Measurements from ENCODE around the gene GGN.

GGN gene

GRCh38 chr19:38425810-38426466 lies 38.1 kb upstream of the GGN start, which contains the start of gene RASGRP4:
Gene RASGRP4, minus strand, starts transcription at chr19:38426219. Its CDS starts 128 bp downstream, at chr19:38426091.
- Histone ChIP-seq H3K27me3 (no peaks in the 10 kb centered on the region), H3K4me2 (peak within 1 kb of the TSS; percentile 93), H3K9me3 (no peaks in the 10 kb centered on the region), H3K4me1 (peaks cover 53% of the 10 kb centered on the region), H4K20me1 (no peaks in the 10 kb centered on the region), H3K27ac (peak within 1 kb of the TSS; percentile 36; the same call in 1 of the 2 replicates), H3K4me3 (peak within 1 kb of the TSS; percentile 42), H3K9ac (peak within 1 kb of the TSS; percentile 47; the same call in 1 of the 2 replicates), H3K36me3 (no peaks in the 10 kb centered on the region)
- no peak for TF ChIP-seq Cebpa-rat (IDR thresholded peaks at IDR 0.05)

- peak overlapping the region; percentile 93 for H3K4me2 ChIP-seq
- H3K9ac ChIP-seq = peak overlapping the region; percentile 47; the same call in 1 of the 2 replicates
- peaks cover 53% of the 10 kb centered on the region for H3K4me1 ChIP-seq
These were observed 37.5 kb upstream of the GGN start for GRCh38 chr19:38425222-38425809.

GRCh38 chr19:38424272-38424671 lies 36.4 kb upstream of the GGN start:
- H3K4me2 ChIP-seq = no peak overlapping the region
- H3K27me3 ChIP-seq = no peaks in the 10 kb centered on the region
- TF ChIP-seq Cebpa-rat (IDR thresholded peaks at IDR 0.05) = no peak
- no peak overlapping the region for H3K4me3 ChIP-seq
- peaks cover 47% of the 10 kb centered on the region for H3K4me1 ChIP-seq
- H3K9me3 ChIP-seq = no peaks in the 10 kb centered on the region
- no peaks in the 10 kb centered on the region for H4K20me1 ChIP-seq
- H3K9ac ChIP-seq = no peak overlapping the region
- no peak overlapping the region for H3K27ac ChIP-seq
- H3K36me3 ChIP-seq = no peaks in the 10 kb centered on the region

More at GRCh38 chr19:38425222-38425809, 37.5 kb upstream of the GGN start:
- TF ChIP-seq Cebpa-rat (IDR thresholded peaks at IDR 0.05) = no peak
- Histone ChIP-seq H3K4me3 (peak overlapping the region; percentile 42), H3K36me3 (no peaks in the 10 kb centered on the region), H4K20me1 (no peaks in the 10 kb centered on the region), H3K27ac (peak overlapping the region; percentile 36; the same call in 1 of the 2 replicates), H3K27me3 (no peaks in the 10 kb centered on the region), H3K9me3 (no peaks in the 10 kb centered on the region)

GRCh38 chr19:38422438-38422837 lies 34.6 kb upstream of the GGN start:
- no peak overlapping the region for H3K9ac ChIP-seq
- no peaks in the 10 kb centered on the region for H3K27me3 ChIP-seq
- no peak overlapping the region for H3K4me2 ChIP-seq

GRCh38 chr19:38421856-38422255 lies 34.0 kb upstream of the GGN start:
- H3K4me1 ChIP-seq = peaks cover 52% of the 10 kb centered on the region
- H3K4me2 ChIP-seq = no peak overlapping the region
- no peak overlapping the region for H3K9ac ChIP-seq
- no peak for TF ChIP-seq Cebpa-rat (IDR thresholded peaks at IDR 0.05)
- H3K36me3 ChIP-seq = no peaks in the 10 kb centered on the region
- no peak overlapping the region for H3K4me3 ChIP-seq
- no peaks in the 10 kb centered on the region for H3K9me3 ChIP-seq
- H3K27ac ChIP-seq = no peak overlapping the region
- H4K20me1 ChIP-seq = no peaks in the 10 kb centered on the region
- H3K27me3 ChIP-seq = no peaks in the 10 kb centered on the region

More at GRCh38 chr19:38422438-38422837, 34.6 kb upstream of the GGN start:
- Histone ChIP-seq H3K4me3 (no peak overlapping the region), H3K4me1 (peaks cover 52% of the 10 kb centered on the region), H3K36me3 (no peaks in the 10 kb centered on the region), H4K20me1 (no peaks in the 10 kb centered on the region), H3K9me3 (no peaks in the 10 kb centered on the region), H3K27ac (no peak overlapping the region)
- TF ChIP-seq Cebpa-rat (IDR thresholded peaks at IDR 0.05) = no peak

GRCh38 chr19:38420935-38421334 lies 33.1 kb upstream of the GGN start:
- H4K20me1 ChIP-seq = no peaks in the 10 kb centered on the region
- peaks cover 43% of the 10 kb centered on the region for H3K4me1 ChIP-seq
- H3K4me2 ChIP-seq = no peak overlapping the region
- H3K4me3 ChIP-seq = no peak overlapping the region
- H3K9me3 ChIP-seq = no peaks in the 10 kb centered on the region
- H3K27me3 ChIP-seq = no peaks in the 10 kb centered on the region
- no peak overlapping the region for H3K9ac ChIP-seq
- H3K36me3 ChIP-seq = no peaks in the 10 kb centered on the region
- H3K27ac ChIP-seq = no peak overlapping the region
- no peak for TF ChIP-seq Cebpa-rat (IDR thresholded peaks at IDR 0.05)

GRCh38 chr19:38417544-38418506 lies 30.0 kb upstream of the GGN start:
- H3K4me3 ChIP-seq = peak overlapping the region; percentile 60
- H3K27ac ChIP-seq = peak overlapping the region; percentile 38; the same call in 1 of the 2 replicates
- peaks cover 24% of the 10 kb centered on the region for H3K4me1 ChIP-seq
- no peaks in the 10 kb centered on the region for H4K20me1 ChIP-seq
- H3K36me3 ChIP-seq = no peaks in the 10 kb centered on the region
- peak overlapping the region; percentile 35; the same call in 1 of the 2 replicates for H3K9ac ChIP-seq
- peak overlapping the region; percentile 94 for H3K4me2 ChIP-seq
- no peaks in the 10 kb centered on the region for H3K27me3 ChIP-seq
- H3K9me3 ChIP-seq = no peaks in the 10 kb centered on the region
- no peak for TF ChIP-seq Cebpa-rat (IDR thresholded peaks at IDR 0.05)

GRCh38 chr19:38417146-38417543 lies 29.3 kb upstream of the GGN start:
- Histone ChIP-seq H3K4me3 (peak overlapping the region; percentile 60; the same call in 1 of the 2 replicates), H3K9me3 (no peaks in the 10 kb centered on the region), H3K9ac (no peak overlapping the region), H4K20me1 (no peaks in the 10 kb centered on the region), H3K36me3 (no peaks in the 10 kb centered on the region), H3K4me2 (peak overlapping the region; percentile 94), H3K4me1 (peaks cover 19% of the 10 kb centered on the region), H3K27ac (no peak overlapping the region), H3K27me3 (no peaks in the 10 kb centered on the region)
- no peak for TF ChIP-seq Cebpa-rat (IDR thresholded peaks at IDR 0.05)

GRCh38 chr19:38413416-38413815 lies 25.6 kb upstream of the GGN start:
- Histone ChIP-seq H4K20me1 (no peaks in the 10 kb centered on the region), H3K4me1 (peaks cover 16% of the 10 kb centered on the region), H3K9me3 (no peaks in the 10 kb centered on the region), H3K4me2 (no peak overlapping the region), H3K36me3 (no peaks in the 10 kb centered on the region), H3K9ac (no peak overlapping the region), H3K27ac (no peak overlapping the region), H3K27me3 (no peaks in the 10 kb centered on the region), H3K4me3 (no peak overlapping the region)
- no peak for TF ChIP-seq Cebpa-rat (IDR thresholded peaks at IDR 0.05)

All from BLaER1 (cell line).